Measurements from ENCODE around the gene TLX2. TPM values are rescaled to one million over a fixed set of nuclear protein-coding genes. Genes with fewer than 3 reads are reported as not detected.

The TLX2 gene
- total and polyA plus RNA-seq, 12 donors: not detected

GRCh38 chr2:74532222-74532621 is 18.0 kb downstream of the TLX2 start:
- no peak for DNase-seq

DNA sequence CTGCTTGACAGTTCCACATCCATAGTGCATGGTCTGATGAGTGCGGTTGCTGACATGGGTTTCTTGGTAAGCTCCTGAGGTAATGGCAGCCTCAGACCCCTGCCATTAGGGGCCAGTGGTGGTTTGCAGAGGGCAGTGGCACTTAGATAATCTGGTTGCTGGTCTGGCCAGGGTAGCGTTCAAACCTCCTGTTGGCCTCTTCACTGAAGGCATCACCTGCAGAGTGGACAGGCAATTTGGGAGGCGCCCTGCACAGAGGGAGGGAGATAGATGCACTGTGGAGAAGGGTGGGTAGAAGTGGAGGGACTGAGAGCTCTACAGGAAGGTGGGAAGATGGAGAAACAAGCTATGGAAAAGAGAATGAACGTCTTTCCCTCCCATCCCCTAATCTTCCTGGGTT is 19.2 kb downstream of the TLX2 start:
- DNase-seq: no peak
- H3K9me3 ChIP-seq: no peaks in the 10 kb centered on the region
- 84 to 85% methylated on average over 4 of the region's 4 CpGs for WGBS, 2 donors
- no peak for TF ChIP-seq CTCF (IDR thresholded peaks at IDR 0.05)
- no peak overlapping the region for H3K4me3 ChIP-seq
- peaks cover 0 to 45% (median 12%) of the 10 kb centered on the region in 9 donors for H3K36me3 ChIP-seq
- intact Hi-C loops (cut with DNase I): loop anchor here in 2 of 10 donors (5.0 kb wide), 2 partner anchors 51 to 54 kb away; partner anchors contain the start of genes CCDC142 (in 1 of the 2) and TTC31 (in 1 of the 2)
- no peaks in the 10 kb centered on the region for H3K27me3 ChIP-seq
- H3K27ac ChIP-seq: no peak overlapping the region
- no peak for ATAC-seq
- peaks cover 10 to 27% (median 23%) of the 10 kb centered on the region in 9 donors for H3K4me1 ChIP-seq

More at GRCh38 chr2:74532222-74532621, 18.0 kb downstream of the TLX2 start:
- peak in 7 of 9 donors; percentile 14 to 45 (median 29) for TF ChIP-seq CTCF (IDR thresholded peaks at IDR 0.05)
- Histone ChIP-seq H3K27ac (peak overlapping the region in 1 of 10 donors; percentile 2), H3K27me3 (no peaks in the 10 kb centered on the region), H3K36me3 (peaks cover 0 to 57% (median 21%) of the 10 kb centered on the region in 9 donors), H3K9me3 (no peaks in the 10 kb centered on the region), H3K4me3 (no peak overlapping the region), H3K4me1 (peaks cover 12 to 35% (median 30%) of the 10 kb centered on the region in 9 donors)
- ATAC-seq: no peak
- intact Hi-C loops (cut with DNase I): loop anchor here in 2 of 10 donors (5.0 kb wide), 2 partner anchors 50 to 55 kb away; partner anchors contain the start of genes CCDC142 (in 1 of the 2) and TTC31 (in 1 of the 2)

DNA sequence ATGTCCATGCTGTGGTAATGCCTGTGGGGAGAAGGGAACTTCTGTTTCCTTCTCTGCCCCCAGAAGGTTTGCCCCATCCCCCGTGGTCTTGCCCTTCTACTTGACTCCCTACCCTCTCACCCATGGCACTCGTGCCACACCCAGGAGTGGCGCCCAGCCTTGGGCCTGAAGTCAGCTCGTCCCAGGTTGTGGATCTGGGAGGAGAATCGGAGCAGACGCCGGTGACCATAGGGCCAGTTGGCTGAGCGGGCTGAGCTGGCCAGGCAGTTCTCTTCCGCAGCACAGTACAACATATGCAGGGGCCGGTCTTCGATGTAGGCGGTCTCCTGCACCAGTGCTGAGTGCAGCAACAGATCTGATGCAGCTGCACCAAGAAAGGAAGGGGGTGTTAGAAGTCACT is 20.2 kb downstream of the TLX2 start:
- ATAC-seq (no peak), DNase-seq (no peak)
- Histone ChIP-seq H3K27ac (no peak overlapping the region), H3K27me3 (no peaks in the 10 kb centered on the region), H3K4me3 (no peak overlapping the region), H3K9me3 (no peaks in the 10 kb centered on the region), H3K4me1 (peaks cover 7 to 20% (median 17%) of the 10 kb centered on the region in 9 donors), H3K36me3 (peaks cover 0 to 44% (median 12%) of the 10 kb centered on the region in 9 donors)
- TF ChIP-seq CTCF (IDR thresholded peaks at IDR 0.05): no peak
- intact Hi-C loops (cut with DNase I): loop anchor here in 2 of 10 donors (5.0 kb wide), 2 partner anchors 52 to 53 kb away; partner anchors contain the start of genes CCDC142 (in 1 of the 2) and TTC31 (in 1 of the 2)
- 83 to 87% methylated on average over 12 of the region's 12 CpGs for whole genome bisulfite sequencing, 2 donors

DNA sequence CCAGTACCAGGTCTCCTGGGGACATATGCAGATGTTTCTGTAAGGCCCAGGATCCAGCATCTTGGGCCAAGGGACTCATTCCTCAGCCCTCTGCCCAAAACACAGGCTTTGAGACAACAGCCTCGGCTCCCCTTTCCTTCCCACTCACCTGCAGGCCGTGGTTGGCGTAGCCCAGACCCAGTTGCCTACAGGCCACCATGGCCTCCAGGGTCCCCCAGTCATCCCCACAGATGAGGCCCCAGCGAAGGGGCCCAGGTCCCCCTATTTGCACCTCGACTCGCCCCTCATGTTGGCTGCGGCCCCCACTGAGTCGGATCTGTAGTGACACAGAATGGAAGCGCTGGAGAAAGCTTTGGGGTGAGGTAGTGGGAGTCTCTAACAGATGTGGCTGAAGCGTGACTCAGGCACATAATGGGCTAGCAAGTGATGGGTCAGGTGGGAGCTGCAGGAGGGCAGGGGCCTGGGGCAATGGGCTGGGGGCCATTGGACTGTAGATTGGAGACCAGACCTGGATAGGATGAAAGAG is 21.3 kb downstream of the TLX2 start:
- WGBS, 2 donors: 93 to 94% methylated on average over 10 of the region's 10 CpGs
- Histone ChIP-seq H3K4me1 (peaks cover 11 to 28% (median 17%) of the 10 kb centered on the region in 9 donors), H3K4me3 (no peak overlapping the region), H3K36me3 (peaks cover 0 to 44% (median 12%) of the 10 kb centered on the region in 9 donors), H3K9me3 (no peaks in the 10 kb centered on the region), H3K27ac (no peak overlapping the region), H3K27me3 (no peaks in the 10 kb centered on the region)
- intact Hi-C loops (cut with DNase I): no loop called here
- DNase-seq (no peak), ATAC-seq (no peak)
- no peak for TF ChIP-seq CTCF (IDR thresholded peaks at IDR 0.05)

Data from heart right ventricle (tissue), 16 donors.